HEK293 (cell line): ENCODE data around the gene GLO1.

Experiments
- CTCF ChIA-PET: fragments of 350-600 bp; formaldehyde crosslinking; extraction: SDS; loops from one replicate; lab custom pipeline; 2021; ENCODE audit warnings: antibody characterized with exemption; lab: Yijun Ruan, JAX
- POLR2A ChIA-PET: fragments of 300-600 bp; formaldehyde crosslinking; extraction: SDS; loops from one replicate; lab custom pipeline; 2020; ENCODE audit warnings: antibody characterized with exemption, inconsistent platforms; lab: Yijun Ruan, JAX
- H3K27ac ChIP-seq: fragments of 200-500 bp; sonication (Bioruptor generic); 2 replicates; pipeline ENCODE4 v1.5.1; 2014; ENCODE audit warnings: low read depth, low read length, control low read depth, inconsistent platforms; ENCODE audit errors: extremely low read depth
- H3K36me3 ChIP-seq, 2 experiments: fragments of 200-500 bp in 1 of 2; sonication (Bioruptor generic) in 1 of 2; 1 replicate in 1 of 2; 2 replicates in 1 of 2; pipeline ENCODE4 v1.5.1; 2014 to 2017; ENCODE audit warnings: inconsistent platforms in 2 of 2, low read length in 2 of 2; ENCODE audit not compliant: control insufficient read depth in 2 of 2, insufficient read depth in 1 of 2
- H3K4me1 ChIP-seq: fragments of 200-500 bp; sonication (Bioruptor generic); 2 replicates; pipeline ENCODE4 v1.5.1; 2014; ENCODE audit warnings: mild to moderate bottlenecking, low read length, inconsistent platforms; ENCODE audit not compliant: control insufficient read depth, insufficient read depth
- H3K4me3 ChIP-seq: 2 replicates; pipeline ENCODE4 v1.5.1; 2011; ENCODE audit warnings: low read depth, mild to moderate bottlenecking, control low read depth, low read length, moderate library complexity
- H3K9me3 ChIP-seq: fragments of 200-500 bp; sonication (Bioruptor generic); 2 replicates; pipeline ENCODE4 v1.5.1; 2014; ENCODE audit warnings: low read depth, low read length, inconsistent platforms; ENCODE audit not compliant: control insufficient read depth, insufficient read depth
- CTCF ChIP-seq: fragments of 450-650 bp; formaldehyde crosslinking; IDR thresholded peaks from 2 replicates; pipeline ENCODE4 v1.5.1; 2016; ENCODE audit warnings: missing biosample characterization, missing genetic modification characterization
- GLIS2 ChIP-seq: fragments of 450-650 bp; formaldehyde crosslinking; IDR thresholded peaks from 2 replicates; pipeline ENCODE4 v1.5.1; 2016; ENCODE audit warnings: missing biosample characterization, missing genetic modification characterization
- INSM2 ChIP-seq: fragments of 450-650 bp; formaldehyde crosslinking; IDR thresholded peaks from 2 replicates; pipeline ENCODE4 v1.5.1; 2016; ENCODE audit warnings: missing biosample characterization, missing genetic modification characterization
- OSR2 ChIP-seq: fragments of 450-650 bp; formaldehyde crosslinking; IDR thresholded peaks from 2 replicates; pipeline ENCODE4 v1.5.1; 2016; ENCODE audit warnings: missing biosample characterization, missing genetic modification characterization
- PATZ1 ChIP-seq: fragments of 450-650 bp; formaldehyde crosslinking; IDR thresholded peaks from 2 replicates; pipeline ENCODE4 v1.5.1; 2016; ENCODE audit warnings: missing biosample characterization, missing genetic modification characterization
- PRDM10 ChIP-seq: fragments of 450-650 bp; formaldehyde crosslinking; IDR thresholded peaks from 2 replicates; pipeline ENCODE4 v1.5.1; 2016; ENCODE audit warnings: missing biosample characterization, missing genetic modification characterization
- SP7 ChIP-seq: fragments of 450-650 bp; formaldehyde crosslinking; IDR thresholded peaks from 2 replicates; pipeline ENCODE4 v1.5.1; 2016; ENCODE audit warnings: missing biosample characterization, missing genetic modification characterization
- ZBTB48 ChIP-seq: fragments of 450-650 bp; formaldehyde crosslinking; IDR thresholded peaks from 2 replicates; pipeline ENCODE4 v1.5.1; 2016; ENCODE audit warnings: missing biosample characterization, missing genetic modification characterization
- ZNF155 ChIP-seq: fragments of 450-650 bp; formaldehyde crosslinking; IDR thresholded peaks from 2 replicates; pipeline ENCODE4 v1.5.1; 2016; ENCODE audit warnings: missing biosample characterization, missing genetic modification characterization
- ZNF214 ChIP-seq: fragments of 450-650 bp; formaldehyde crosslinking; IDR thresholded peaks from 2 replicates; pipeline ENCODE4 v1.5.1; 2017; ENCODE audit warnings: missing biosample characterization, mild to moderate bottlenecking, missing genetic modification characterization, borderline replicate concordance
- ZNF302 ChIP-seq: fragments of 450-650 bp; formaldehyde crosslinking; IDR thresholded peaks from 2 replicates; pipeline ENCODE4 v1.5.1; 2016; ENCODE audit warnings: missing biosample characterization, missing genetic modification characterization, low read depth
- ZNF449 ChIP-seq: fragments of 450-650 bp; formaldehyde crosslinking; IDR thresholded peaks from 2 replicates; pipeline ENCODE4 v1.5.1; 2017; ENCODE audit warnings: missing biosample characterization, mild to moderate bottlenecking, missing genetic modification characterization, moderate library complexity
- ZNF510 ChIP-seq: fragments of 450-650 bp; formaldehyde crosslinking; IDR thresholded peaks from 2 replicates; pipeline ENCODE4 v1.5.1; 2018; ENCODE audit warnings: mild to moderate bottlenecking, missing genetic modification characterization, missing biosample characterization; ENCODE audit not compliant: insufficient replicate concordance
- ZNF580 ChIP-seq: fragments of 450-650 bp; formaldehyde crosslinking; IDR thresholded peaks from 2 replicates; pipeline ENCODE4 v1.5.1; 2016; ENCODE audit warnings: missing biosample characterization, missing genetic modification characterization
- ZNF768 ChIP-seq: fragments of 450-650 bp; formaldehyde crosslinking; IDR thresholded peaks from 2 replicates; pipeline ENCODE4 v1.5.1; 2018; ENCODE audit warnings: missing biosample characterization, mild to moderate bottlenecking, missing genetic modification characterization
- ZNF830 ChIP-seq: fragments of 450-650 bp; IDR thresholded peaks from 2 replicates; pipeline ENCODE4 v1.5.0; 2018; ENCODE audit warnings: missing biosample characterization, missing genetic modification characterization, low read depth, mild to moderate bottlenecking, moderate library complexity
- ZXDB ChIP-seq: fragments of 450-650 bp; formaldehyde crosslinking; IDR thresholded peaks from 2 replicates; pipeline ENCODE4 v1.5.1; 2016; ENCODE audit warnings: missing biosample characterization, missing genetic modification characterization

The GLO1 gene

GRCh38 chr6:38676236-38676973, 26.5 kb downstream of the GLO1 start:
- no peak for TF ChIP-seq ZNF155 (tag by site-specific recombination)
- TF ChIP-seq ZNF830 (tag by site-specific recombination): no peak
- no peak for TF ChIP-seq ZNF768 (tag by site-specific recombination)
- no peak for TF ChIP-seq ZXDB (tag by site-specific recombination)
- no peak for TF ChIP-seq PRDM10 (tag by site-specific recombination)
- TF ChIP-seq ZBTB48 (tag by site-specific recombination): no peak
- no peak for TF ChIP-seq ZNF214
- TF ChIP-seq ZNF580: no peak
- TF ChIP-seq ZNF302 (tag by site-specific recombination): no peak
- TF ChIP-seq ZNF449: no peak
- TF ChIP-seq PATZ1: no peak
- no peak for TF ChIP-seq ZNF510
- no peak for TF ChIP-seq CTCF (tag by site-specific recombination)
- no peak for TF ChIP-seq SP7 (tag by site-specific recombination)
- TF ChIP-seq GLIS2: no peak
- no peak for TF ChIP-seq INSM2
- TF ChIP-seq OSR2: no peak
- Histone ChIP-seq H3K4me1 (no peaks in the 10 kb centered on the region; the same call in 1 of the 2 replicates), H3K36me3 (peaks cover 46 to 65% of the 10 kb centered on the region in 2 experiments), H3K27ac (no peak overlapping the region), H3K9me3 (no peaks in the 10 kb centered on the region), H3K4me3 (no peak overlapping the region)
- CTCF ChIA-PET: interaction anchor here (0.6 to 0.7 kb wide), 3 partner anchors 140 to 173 kb away, joined by 3 to 4 read pairs (median 3); no protein-coding TSS in a partner anchor
- POLR2A ChIA-PET: no interaction called here
